ENCODE measurements around the gene EXOG.

Gene EXOG

GRCh38 chr3:38473229-38473628 lies 22.9 kb upstream of the EXOG start:
- DNase-seq = no peak

- no peak for DNase-seq
Observed at GRCh38 chr3:38474928-38475605, 21.1 kb upstream of the EXOG start.

GRCh38 chr3:38475716-38476115 lies 20.4 kb upstream of the EXOG start:
- DNase-seq = no peak

- DNase-seq = no peak
Observed at GRCh38 chr3:38476157-38476756, 19.9 kb upstream of the EXOG start.

DNA sequence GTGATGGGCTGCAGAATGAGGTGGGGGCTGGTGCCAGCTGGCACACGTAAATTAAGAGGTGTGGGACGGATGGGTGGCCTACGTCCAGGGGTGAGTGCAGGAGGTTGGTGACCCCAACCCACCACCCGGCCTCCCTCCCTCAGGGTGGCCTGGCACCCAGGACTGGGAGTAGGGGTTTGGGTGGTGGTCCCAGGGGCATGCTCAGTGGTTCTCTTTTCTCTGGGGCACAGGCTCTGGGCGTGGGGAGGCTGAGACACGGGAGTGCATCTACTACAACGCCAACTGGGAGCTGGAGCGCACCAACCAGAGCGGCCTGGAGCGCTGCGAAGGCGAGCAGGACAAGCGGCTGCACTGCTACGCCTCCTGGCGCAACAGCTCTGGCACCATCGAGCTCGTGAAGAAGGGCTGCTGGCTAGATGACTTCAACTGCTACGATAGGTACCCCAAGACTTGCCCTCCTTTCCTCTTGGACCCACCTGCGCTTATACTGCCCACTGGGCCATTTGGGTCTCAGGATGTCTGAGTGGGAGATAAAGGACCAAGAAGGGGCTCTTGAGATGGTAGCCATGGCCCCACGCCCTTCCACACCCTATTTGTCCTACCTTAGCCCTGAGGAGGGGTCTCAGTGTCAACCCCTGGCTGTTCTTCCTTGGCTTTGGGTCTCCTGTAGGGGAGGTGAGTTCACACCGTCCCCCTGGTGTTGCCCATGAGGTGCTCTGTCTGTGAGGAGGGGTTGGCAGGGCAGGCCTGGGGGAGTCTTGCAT lies 18.9 kb upstream of the EXOG start:
- no peak for DNase-seq

DNA sequence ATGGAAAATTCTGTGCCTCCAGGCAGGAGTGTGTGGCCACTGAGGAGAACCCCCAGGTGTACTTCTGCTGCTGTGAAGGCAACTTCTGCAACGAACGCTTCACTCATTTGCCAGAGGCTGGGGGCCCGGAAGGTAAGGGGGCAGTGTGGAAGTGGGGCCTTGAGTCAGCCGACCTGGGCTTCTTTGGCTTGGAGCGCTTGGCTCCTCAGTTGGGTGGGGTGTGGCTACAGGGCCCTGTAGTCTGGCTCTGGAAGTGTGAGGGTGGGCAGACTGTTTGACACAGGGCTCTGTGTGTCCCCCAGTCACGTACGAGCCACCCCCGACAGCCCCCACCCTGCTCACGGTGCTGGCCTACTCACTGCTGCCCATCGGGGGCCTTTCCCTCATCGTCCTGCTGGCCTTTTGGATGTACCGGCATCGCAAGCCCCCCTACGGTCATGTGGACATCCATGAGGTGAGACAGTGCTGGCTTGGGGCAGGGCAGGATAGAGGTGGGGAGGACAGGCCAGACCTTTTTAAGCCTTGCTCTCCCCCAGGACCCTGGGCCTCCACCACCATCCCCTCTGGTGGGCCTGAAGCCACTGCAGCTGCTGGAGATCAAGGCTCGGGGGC lies 18.2 kb upstream of the EXOG start:
- no peak for DNase-seq

GRCh38 chr3:38478901-38479300 lies 17.2 kb upstream of the EXOG start:
- no peak for DNase-seq

DNA sequence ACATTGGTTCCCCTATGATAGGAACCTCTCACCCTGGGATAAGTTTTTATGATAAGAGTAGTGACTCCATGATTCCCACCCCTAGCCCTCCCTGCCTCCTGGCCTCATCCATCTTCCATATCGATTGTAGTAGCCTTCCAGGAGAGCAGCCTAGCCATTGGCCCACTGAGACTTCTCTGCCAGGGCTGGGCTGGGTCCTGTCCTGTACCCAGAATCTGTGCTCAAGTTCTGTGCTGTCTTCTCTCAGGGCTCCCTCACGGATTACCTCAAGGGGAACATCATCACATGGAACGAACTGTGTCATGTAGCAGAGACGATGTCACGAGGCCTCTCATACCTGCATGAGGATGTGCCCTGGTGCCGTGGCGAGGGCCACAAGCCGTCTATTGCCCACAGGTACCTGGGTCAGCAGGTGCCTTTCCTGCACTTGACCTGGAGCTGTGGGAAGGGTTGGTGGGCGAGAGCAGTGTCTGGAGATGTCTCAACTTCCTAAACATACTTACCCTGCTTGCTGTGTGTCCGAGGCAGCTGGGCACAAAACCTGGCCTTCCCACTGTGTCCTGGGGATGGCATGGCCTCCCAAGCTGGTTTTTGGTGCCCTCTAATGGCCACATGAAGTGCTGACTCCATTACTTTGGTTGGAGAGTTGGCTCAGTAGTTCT lies 16.6 kb upstream of the EXOG start:
- DNase-seq = peak; percentile 9 to 65 (median 30)

DNA sequence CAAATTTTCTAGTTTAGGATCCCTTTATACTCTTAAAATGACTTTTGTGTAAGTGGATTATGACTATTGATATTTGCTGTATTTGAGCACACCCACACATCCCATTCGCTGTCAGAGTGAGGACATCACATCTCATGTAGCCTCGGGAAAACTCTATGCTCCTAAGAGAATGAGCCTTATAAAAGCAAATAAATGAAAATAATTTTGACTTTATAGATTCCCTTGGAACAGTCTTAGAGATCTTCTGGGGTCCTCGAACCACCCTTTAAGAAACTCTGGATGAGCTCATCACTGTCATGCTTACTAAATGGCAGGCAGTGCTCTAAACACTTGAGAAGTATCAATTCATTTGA lies 16.1 kb upstream of the EXOG start:
- no peak for DNase-seq

DNA sequence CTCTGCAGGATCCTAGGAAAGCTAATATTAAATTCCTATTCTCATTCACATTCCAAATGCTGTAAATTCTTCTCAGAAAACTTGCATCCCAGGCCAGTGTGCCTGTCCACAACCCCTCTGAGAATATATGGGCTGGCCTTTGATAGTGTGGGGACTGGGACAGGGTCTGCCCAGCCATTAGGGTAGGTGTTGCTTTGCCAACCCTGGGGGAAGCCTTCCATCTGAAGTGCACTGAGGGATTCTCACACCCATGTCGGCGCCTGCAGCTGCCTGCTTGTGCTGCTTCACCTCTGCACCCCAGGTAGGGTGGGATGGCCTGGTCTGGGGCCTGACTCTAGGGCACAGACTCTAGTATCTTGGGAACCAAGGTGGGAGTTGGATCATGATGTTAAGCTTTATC lies 15.2 kb upstream of the EXOG start:
- DNase-seq = no peak

- no peak for DNase-seq
Observed at GRCh38 chr3:38482951-38483350, 13.2 kb upstream of the EXOG start.

- DNase-seq = no peak
Observed at GRCh38 chr3:38487323-38487722, 8.8 kb upstream of the EXOG start.

DNA sequence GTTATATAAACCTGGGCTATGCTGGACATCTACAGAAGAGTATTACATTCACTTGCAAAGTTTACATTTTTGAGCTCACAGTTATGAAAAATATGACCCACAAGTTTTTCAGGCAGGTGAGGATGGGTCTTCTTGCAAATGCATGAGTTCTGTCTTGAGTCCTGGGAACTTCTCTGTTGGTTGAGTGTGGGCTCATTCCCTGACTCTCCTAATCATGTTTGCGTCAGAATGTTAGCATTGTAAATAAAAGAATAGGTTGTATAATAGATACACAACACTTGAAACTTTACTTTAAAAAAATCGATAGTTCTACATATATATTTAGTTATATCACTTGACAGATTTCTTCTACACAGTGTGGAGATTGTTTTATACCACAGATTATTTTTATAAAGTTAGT lies 7.2 kb upstream of the EXOG start:
- no peak for DNase-seq

DNA sequence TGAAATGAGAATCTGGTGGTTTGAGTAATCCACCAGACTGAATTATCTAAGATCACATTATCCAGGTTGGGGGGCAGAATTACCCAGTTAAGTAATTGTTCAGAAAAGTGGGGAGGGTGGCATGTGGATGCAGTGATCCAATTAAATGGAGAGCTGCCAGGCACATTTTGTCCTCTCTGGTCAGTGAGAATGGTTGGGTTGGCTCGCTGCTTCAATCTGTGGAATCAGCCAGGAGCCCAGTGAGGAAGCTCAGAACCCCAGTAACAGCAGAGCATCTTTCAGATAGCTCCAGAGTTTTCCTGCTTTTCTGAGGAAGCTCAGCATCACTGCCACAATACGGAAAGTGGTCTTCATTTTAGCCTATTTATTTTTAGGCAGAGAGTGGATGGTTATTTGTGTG lies 6.4 kb upstream of the EXOG start:
- no peak for DNase-seq

- no peak for DNase-seq
Observed at GRCh38 chr3:38490281-38491030, 5.7 kb upstream of the EXOG start.

DNA sequence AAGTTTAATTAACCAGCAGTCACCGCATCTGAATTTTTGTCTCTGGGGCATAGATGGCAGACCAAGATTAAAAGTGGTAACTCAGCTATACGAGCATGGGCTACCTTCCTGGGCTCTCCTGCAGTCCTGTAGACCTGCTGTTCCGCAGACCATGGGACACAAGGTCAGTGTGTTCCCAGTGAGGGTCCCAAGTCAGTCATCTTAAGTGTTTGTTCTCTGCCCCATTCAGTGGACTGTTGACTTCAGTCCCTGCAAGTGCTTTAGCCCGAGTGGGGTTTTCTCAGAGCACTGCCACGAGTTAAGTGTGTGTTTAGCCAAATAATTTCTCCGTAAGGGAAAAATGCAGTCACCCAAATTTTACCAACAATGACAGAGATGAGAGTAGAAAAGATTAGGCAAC lies 4.9 kb upstream of the EXOG start:
- no peak for DNase-seq

DNA sequence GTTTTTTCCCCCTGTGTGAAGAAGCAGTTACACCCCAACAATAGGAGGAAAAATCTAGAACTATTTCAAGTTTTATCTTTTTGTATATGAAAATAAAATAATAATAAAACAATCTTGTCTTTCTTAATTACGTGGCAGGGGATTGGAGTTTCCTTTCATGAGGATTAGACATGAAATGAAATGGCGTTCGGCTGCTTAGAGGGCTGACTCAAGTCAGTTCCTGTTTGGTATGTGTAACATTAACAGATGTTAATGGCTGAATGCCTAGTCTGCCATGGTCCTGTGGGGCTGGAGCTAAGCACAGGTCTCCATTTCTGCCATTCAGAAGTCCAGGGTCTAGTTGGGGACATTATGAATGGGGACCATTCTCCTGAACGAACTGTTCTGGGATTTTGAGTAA lies 3.1 kb upstream of the EXOG start:
- DNase-seq = no peak

DNA sequence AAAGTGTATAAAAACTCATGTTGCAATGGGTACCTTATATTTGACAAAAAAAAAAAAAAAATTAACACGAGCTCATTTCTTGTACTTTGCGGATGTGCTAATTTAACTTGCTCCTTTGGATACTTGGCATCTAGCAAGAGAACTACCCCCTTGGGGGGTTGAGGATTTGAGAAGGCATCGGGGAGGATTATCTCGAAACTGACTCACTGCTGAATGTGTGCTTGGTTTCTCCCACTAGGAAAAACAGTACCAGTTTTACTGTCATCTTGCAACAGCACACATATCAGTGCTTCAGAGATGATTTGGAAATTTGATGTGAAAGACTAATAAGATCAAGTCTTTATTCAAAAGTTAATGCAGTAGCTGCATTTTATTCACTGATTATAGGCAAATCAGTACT lies 891 bp downstream of the EXOG start:
- no peak for DNase-seq

- DNase-seq = no peak
Observed at GRCh38 chr3:38500688-38501417, 4.7 kb downstream of the EXOG start.

GRCh38 chr3:38507120-38507519 lies 11.0 kb downstream of the EXOG start:
- no peak for DNase-seq

- DNase-seq = no peak
Observed at GRCh38 chr3:38509732-38510131, 13.6 kb downstream of the EXOG start.

GRCh38 chr3:38510631-38511030 lies 14.5 kb downstream of the EXOG start:
- DNase-seq = no peak
